ENCODE data around the gene CSNK2A2.

- TF ChIP-seq CTCF (IDR thresholded peaks at IDR 0.05), result no peak
- TF ChIP-seq POLR2A (IDR thresholded peaks at IDR 0.05), result no peak
Measured at GRCh38 chr16:58148526-58148925, 49.4 kb downstream of the CSNK2A2 start.

Data from right lobe of liver (tissue), 4 donors.